ENCODE data around the gene HIBADH. TPM values are rescaled to one million over a fixed set of nuclear protein-coding genes. Genes with fewer than 3 reads are reported as not detected.

The HIBADH gene
- total and polyA plus RNA-seq, 9 of the 15 experiments (the other 6 are each of a cell fraction or from before 2014, with no cell fraction given) = 10.7 to 67.8 (median 36.9) TPM

DNA sequence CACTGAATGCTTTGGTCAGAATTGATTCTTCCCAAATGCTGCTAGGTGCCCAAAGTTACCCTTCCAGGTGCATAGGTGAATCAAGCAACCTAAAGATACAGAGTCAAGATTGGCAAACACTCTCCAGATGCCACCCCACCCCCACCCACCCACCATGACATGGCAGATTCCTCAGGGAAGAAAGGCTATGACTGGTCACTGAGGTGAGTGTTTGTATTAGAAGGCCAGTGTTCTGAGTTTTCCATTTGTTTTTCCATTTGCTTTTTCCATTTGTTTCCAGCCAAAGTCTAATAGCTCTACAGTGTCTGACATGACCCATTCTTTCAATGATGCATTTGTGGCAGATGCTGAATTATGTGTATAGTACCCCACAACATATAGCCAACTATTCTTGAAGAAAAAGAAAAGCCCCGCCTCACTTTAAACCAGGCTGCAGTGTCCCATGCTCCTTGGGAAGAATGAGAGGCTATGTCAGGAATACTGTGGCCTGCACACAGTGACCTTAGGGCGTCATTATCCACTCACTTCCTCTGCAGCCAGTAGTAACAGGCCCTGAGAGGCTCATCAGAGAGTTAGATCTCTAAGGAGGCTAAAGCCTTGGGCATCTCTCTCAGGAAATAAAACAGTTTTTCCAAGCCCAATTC lies 16.1 kb upstream of the HIBADH start:
- POLR2A ChIA-PET = interaction anchor here (0.6 to 1.7 kb wide), 4 partner anchors 12 to 62 kb away, joined by 3 to 4 read pairs (median 4); no protein-coding TSS in a partner anchor
- FAIRE-seq (peak; percentile 51), DNase-seq (ENCODE audit: extremely low read depth in 1 of 4, low spot score in 3 of 4) (peak in 1 of 4 experiments; percentile 12), ATAC-seq (peak; percentile 65)
- Histone ChIP-seq H3K9me3 (replicated peaks; ENCODE audit: control insufficient read depth, insufficient read depth, low read depth, low read length) (no peaks in the 10 kb centered on the region), H3K9me1 (ENCODE audit: control insufficient read depth, insufficient read depth, low read length) (no peaks in the 10 kb centered on the region), H3K4me3 (no peak overlapping the region), H3K4me2 (ENCODE audit: insufficient read depth, low read length) (no peak overlapping the region), H3K27ac (ENCODE audit: extremely low read depth, low read depth, low read length) (peak overlapping the region; percentile 60), H3K36me3 (ENCODE audit: control insufficient read depth, insufficient read depth, low read length) (no peaks in the 10 kb centered on the region), H3K27me3 (ENCODE audit: control insufficient read depth in 2 of 2, insufficient read depth in 2 of 2, low read length in 2 of 2) (no peaks in the 10 kb centered on the region), H3K79me2 (ENCODE audit: control insufficient read depth, insufficient read depth, low read length) (no peaks in the 10 kb centered on the region), H4K20me1 (replicated peaks; ENCODE audit: control insufficient read depth, insufficient read depth, low read length) (no peaks in the 10 kb centered on the region), H3K9ac (ENCODE audit: insufficient read depth in 1 of 2, low read depth in 2 of 2, low read length in 2 of 2) (0 out of 4 replicates have a peak overlapping the region, but pooled peaks of 1 of the 2 experiments have one; percentile 2), H2AFZ (ENCODE audit: low read depth, low read length) (peak overlapping the region; percentile 84), H3K4me1 (replicated peaks in 1 of 2; ENCODE audit: control insufficient read depth in 2 of 2, insufficient read depth in 2 of 2, low read length in 2 of 2) (peaks cover 0 to 21% of the 10 kb centered on the region in 2 experiments; a peak in 3 of 5 replicates)
- in situ Hi-C loops (cut with MboI) (no loop called here), intact Hi-C loops (cut with micrococcal nuclease) (no loop called here)
- no TSS peak for BruUV-seq (replicated peaks)
- CTCF ChIA-PET (ENCODE audit: low intra/inter-chr PET ratio) = no interaction called here
- 39% methylated on average over 2 of the region's 2 CpGs for WGBS (ENCODE audit: insufficient coverage, low coverage, missing lambda C conversion rate)
- TF ChIP-seq SAFB (IDR thresholded peaks at IDR 0.05; ENCODE audit: borderline replicate concordance, low read depth, low read length) (no peak), RBM34 (IDR thresholded peaks at IDR 0.05; ENCODE audit: borderline replicate concordance, insufficient read depth, low read length) (no peak), SRSF9 (IDR thresholded peaks at IDR 0.05; ENCODE audit: borderline replicate concordance, low read depth, low read length) (no peak), HOXB6 (CRISPR knock-in tag; IDR thresholded peaks at IDR 0.05; ENCODE audit: borderline replicate concordance) (no peak), FOSL1 (tag; conservative IDR thresholded peaks at IDR 0.05) (no peak)
- TF ChIP-seq, protein P1, sequence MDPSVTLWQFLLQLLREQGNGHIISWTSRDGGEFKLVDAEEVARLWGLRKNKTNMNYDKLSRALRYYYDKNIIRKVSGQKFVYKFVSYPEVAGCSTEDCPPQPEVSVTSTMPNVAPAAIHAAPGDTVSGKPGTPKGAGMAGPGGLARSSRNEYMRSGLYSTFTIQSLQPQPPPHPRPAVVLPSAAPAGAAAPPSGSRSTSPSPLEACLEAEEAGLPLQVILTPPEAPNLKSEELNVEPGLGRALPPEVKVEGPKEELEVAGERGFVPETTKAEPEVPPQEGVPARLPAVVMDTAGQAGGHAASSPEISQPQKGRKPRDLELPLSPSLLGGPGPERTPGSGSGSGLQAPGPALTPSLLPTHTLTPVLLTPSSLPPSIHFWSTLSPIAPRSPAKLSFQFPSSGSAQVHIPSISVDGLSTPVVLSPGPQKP (CRISPR knock-in tag; IDR thresholded peaks at IDR 0.05) = no peak
- TF ChIP-seq, protein P2, sequence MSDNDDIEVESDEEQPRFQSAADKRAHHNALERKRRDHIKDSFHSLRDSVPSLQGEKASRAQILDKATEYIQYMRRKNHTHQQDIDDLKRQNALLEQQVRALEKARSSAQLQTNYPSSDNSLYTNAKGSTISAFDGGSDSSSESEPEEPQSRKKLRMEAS (CRISPR knock-in tag; IDR thresholded peaks at IDR 0.05) = no peak
- TF ChIP-seq, protein P3, sequence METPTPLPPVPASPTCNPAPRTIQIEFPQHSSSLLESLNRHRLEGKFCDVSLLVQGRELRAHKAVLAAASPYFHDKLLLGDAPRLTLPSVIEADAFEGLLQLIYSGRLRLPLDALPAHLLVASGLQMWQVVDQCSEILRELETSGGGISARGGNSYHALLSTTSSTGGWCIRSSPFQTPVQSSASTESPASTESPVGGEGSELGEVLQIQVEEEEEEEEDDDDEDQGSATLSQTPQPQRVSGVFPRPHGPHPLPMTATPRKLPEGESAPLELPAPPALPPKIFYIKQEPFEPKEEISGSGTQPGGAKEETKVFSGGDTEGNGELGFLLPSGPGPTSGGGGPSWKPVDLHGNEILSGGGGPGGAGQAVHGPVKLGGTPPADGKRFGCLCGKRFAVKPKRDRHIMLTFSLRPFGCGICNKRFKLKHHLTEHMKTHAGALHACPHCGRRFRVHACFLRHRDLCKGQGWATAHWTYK (CRISPR knock-in tag; IDR thresholded peaks at IDR 0.05) = no peak
- TF ChIP-seq, protein P4, sequence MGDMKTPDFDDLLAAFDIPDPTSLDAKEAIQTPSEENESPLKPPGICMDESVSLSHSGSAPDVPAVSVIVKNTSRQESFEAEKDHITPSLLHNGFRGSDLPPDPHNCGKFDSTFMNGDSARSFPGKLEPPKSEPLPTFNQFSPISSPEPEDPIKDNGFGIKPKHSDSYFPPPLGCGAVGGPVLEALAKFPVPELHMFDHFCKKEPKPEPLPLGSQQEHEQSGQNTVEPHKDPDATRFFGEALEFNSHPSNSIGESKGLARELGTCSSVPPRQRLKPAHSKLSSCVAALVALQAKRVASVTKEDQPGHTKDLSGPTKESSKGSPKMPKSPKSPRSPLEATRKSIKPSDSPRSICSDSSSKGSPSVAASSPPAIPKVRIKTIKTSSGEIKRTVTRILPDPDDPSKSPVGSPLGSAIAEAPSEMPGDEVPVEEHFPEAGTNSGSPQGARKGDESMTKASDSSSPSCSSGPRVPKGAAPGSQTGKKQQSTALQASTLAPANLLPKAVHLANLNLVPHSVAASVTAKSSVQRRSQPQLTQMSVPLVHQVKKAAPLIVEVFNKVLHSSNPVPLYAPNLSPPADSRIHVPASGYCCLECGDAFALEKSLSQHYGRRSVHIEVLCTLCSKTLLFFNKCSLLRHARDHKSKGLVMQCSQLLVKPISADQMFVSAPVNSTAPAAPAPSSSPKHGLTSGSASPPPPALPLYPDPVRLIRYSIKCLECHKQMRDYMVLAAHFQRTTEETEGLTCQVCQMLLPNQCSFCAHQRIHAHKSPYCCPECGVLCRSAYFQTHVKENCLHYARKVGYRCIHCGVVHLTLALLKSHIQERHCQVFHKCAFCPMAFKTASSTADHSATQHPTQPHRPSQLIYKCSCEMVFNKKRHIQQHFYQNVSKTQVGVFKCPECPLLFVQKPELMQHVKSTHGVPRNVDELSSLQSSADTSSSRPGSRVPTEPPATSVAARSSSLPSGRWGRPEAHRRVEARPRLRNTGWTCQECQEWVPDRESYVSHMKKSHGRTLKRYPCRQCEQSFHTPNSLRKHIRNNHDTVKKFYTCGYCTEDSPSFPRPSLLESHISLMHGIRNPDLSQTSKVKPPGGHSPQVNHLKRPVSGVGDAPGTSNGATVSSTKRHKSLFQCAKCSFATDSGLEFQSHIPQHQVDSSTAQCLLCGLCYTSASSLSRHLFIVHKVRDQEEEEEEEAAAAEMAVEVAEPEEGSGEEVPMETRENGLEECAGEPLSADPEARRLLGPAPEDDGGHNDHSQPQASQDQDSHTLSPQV (IDR thresholded peaks at IDR 0.05) = peak; percentile 14; the same call in 1 of the 2 replicates
